GM21515 (cell line): ENCODE results near the gene RNF148.

Experiments used
- ATAC-seq: cut with Tn5 transposase; IDR thresholded peaks from one replicate; pipeline ENCODE4 v1.9.1; 2021; ENCODE audit not compliant: unreplicated experiment

RNF148 gene

DNA sequence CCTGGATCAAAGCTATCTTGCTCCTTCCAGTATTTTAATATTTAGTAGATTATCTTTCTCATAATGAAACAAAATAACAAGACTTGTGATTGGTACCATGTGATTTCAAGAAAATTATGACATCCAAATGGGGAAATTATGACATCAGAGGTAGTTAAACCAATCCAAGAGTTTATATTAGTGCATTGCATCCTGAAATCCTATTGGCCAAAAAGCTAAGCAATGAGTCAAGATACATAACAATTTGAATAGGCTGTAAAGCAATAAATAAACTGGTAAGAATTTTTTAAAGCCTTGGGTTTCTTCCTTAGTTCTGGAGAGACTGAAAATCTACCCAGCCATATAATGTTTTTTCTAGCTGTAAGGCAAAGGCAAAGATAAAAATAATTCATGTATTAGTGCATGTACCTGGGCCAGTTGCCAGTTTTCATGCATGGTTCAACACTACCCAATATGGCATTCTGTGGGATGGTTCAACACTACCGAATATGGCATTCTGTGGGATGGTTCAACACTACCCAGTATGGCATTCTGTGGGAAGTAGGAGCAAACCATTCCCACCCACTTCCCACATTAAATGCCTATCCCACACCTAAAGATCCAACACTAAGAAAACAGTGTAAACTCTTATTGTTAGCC lies at the start of gene RNF148:
TSS of gene RNF148 (minus strand) at position 51 of the 639 bp plus-strand sequence. CDS start 172 bp downstream, outside the sequence.
- no peak for ATAC-seq

DNA sequence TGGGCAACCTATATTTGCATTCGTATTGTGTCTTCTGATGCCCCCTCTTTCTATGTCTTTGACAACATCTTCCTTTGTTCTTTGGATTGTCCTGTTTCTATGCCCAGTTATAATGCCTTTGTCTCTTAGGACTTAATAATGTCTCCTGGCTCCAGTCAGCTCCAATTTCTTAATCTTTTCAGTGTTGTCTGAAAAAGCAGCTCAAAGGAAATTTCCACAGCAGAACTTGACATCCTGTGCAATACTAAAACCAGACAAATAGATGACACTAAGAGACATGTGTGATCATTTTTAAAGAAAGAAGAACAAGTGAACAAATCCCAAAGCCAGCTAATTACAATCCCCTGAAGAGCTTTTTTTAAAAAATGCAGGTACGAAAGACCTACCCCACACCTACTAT lies 47.7 kb upstream of the RNF148 start:
- ATAC-seq: no peak

DNA sequence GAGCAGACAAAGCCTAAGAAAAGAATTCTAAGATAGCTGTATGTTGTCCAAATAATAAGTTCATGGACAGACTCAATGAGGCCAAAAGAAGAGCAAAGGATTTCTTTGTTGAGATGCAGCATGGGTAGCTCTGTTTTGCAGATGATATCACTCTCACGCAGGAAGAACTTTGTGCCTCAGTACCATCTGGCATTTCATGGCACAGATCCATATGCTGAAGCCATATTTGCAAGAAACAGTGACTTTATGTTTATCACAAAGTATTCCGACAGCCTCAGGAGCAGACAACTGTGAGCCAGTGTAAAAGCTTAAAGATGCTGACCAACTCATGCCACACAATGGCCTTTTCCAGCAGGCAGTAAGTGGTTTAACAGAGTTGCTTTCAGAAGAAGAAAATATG lies 45.5 kb upstream of the RNF148 start:
- no peak for ATAC-seq

GRCh38 chr7:122746948-122747347 lies 44.2 kb upstream of the RNF148 start:
- ATAC-seq: no peak

- ATAC-seq: no peak
These were observed 40.5 kb upstream of the RNF148 start for GRCh38 chr7:122743211-122743610.

GRCh38 chr7:122738947-122739346 lies 36.2 kb upstream of the RNF148 start:
- ATAC-seq: no peak

- ATAC-seq: no peak
These were observed 33.5 kb upstream of the RNF148 start for GRCh38 chr7:122736183-122736582.

DNA sequence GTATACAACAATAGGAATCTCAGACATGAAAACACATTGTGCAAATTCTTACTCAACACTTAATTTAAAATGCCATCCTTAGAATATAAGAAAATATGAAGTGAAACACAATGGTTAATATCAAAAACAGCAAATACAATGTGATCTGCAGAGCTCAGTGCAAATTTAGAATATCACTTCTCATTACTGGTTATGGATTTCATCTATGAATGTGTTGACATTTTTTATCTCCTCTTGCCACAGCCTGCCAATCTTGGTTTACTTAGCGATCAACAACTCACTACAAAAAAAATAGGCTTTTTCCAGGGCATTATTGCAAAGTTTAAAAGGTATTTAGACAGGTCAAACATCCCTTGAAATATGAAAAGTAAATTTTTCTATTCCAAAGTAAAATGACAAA lies 25.0 kb upstream of the RNF148 start:
- no peak for ATAC-seq

GRCh38 chr7:122727354-122727753 lies 24.6 kb upstream of the RNF148 start:
- ATAC-seq: no peak

GRCh38 chr7:122726881-122727280 lies 24.2 kb upstream of the RNF148 start:
- no peak for ATAC-seq

DNA sequence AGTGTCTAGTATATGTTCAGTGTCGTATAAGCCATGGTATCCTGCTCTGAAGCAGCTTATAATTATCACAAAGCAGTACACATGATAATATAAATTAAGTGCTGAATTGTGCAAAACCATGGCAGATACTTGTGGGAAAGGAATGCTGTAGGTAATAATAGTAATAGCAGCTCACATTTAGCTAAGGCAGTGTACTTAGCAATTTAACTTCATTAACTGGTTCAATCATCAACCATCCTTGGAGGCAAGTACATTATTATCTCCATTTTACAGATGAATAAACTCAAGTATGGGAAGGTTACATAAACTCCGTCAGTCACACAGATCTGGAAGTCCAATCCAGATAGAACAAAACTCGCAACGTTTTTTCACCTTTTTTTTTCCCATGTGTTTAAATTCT lies 21.6 kb upstream of the RNF148 start:
- ATAC-seq: no peak

DNA sequence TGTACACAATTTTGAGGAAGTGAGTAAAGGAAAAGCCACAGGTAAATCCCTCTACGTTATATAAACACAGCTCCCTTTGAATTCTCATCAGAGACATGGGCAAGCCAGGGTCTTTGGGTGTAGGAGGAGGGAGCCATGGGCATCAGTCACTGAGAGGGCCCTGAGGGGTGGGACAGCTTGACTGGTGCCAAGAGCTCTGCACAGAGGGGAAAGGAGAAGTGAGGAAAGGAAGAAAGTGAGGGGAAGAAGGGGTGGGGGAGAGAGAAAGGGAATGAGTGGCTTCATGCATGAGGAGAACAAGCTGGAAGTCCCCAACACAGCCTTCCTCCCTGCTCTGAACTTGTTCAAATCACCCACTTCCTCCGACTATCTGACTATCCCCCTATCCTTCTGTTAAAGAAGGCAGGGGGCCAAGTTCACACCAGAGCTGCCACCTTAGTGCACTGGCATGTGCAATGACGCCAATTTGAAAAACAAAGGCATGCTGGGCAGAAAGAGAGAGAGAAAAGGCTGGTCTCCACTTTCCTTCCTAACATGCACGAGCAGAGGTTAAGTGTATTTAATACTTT lies 16.4 kb upstream of the RNF148 start:
- ATAC-seq: no peak

DNA sequence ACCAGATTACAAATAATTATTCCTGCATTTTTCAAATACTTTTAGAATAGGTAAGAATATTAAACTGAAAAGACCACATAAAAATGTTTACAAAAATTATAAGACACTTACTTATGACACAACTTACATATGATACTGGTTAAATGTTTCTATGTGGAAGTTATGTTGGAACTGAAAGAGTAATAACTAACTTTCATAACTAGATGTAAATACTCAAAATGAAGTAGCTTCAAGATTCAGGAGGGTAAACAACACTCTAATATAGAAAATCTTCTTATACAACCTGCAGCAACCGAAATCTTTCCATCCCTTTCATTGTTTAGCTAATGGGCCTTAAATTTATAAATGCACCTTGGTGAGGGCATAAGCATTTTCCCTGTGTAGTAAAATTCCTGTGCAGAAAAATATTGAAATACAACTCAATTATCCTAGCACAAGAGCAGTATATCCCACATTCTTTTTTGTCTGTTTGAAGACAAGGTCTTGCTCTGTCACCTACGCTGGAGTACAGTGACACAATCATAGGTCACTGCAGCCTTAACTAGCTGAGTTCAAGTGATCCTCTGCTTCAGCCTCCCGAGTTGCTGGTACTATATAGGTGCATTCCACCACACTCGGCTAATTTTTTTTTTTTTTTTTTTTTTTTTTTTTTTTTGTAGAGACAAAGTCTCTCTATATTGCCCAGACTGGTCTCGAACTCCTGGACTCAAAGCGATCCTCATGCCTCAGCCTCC lies 14.8 kb upstream of the RNF148 start:
- no peak for ATAC-seq

GRCh38 chr7:122715183-122715582 lies 12.5 kb upstream of the RNF148 start:
- no peak for ATAC-seq

- no peak for ATAC-seq
These were observed 8.2 kb upstream of the RNF148 start for GRCh38 chr7:122710916-122711315.

DNA sequence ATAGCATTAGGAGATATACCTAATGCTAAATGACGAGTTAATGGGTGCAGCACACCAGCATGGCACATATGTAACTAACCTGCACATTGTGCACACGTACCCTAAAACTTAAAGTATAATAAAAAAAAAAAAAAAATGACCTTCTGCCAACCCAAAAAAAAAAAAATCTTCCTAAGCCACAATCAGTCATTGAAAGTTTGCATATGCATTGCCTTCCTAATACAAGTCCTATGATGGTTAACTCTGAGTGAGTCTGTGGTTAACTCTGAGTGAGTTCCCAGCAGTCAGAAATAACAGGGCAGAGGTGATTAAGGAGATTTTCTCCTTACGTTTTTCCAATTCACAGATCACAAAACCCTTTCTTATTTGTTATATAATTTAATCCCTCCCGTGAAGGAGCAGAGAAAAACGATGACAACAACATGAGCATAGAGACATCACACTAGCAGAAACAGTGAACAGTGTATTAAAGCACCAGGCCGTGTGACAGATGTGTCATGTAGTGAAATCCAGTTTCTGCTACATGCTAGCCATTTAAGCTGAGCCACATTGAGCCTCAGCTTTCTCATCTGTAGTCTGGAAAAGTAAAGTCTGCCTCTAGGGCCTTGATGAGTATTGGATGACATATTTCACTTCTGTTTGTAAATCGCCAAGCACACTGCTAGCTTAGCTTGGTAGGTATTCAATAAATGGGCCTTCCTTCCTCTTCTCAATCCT lies 7.4 kb upstream of the RNF148 start:
- no peak for ATAC-seq

GRCh38 chr7:122706836-122707235 lies 4.1 kb upstream of the RNF148 start:
- ATAC-seq: no peak

GRCh38 chr7:122699017-122699416 lies 3.7 kb downstream of the RNF148 start, which contains the start of gene RNF133:
TSS of gene RNF133 (minus strand) at chr7:122699117. CDS start at chr7:122698918, 199 bp downstream.
- no peak for ATAC-seq

DNA sequence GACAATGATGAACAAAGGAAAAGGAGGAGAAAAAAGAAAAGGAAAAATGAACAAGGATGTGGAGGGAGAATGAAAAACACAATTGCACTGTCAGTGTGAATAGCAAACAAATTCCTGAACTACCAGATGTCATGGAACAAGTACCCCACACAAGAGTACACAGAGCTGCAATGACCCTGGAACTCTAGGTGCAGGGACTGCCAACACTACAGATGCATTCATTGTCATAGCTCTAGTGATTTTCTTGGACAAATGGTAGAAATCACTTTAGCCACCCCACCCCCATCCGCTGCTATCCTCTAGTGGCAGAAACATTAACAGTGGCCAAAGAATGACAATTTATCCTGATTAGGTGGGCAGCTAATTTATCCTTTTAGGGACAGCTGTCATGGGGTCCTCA lies 6.9 kb downstream of the RNF148 start:
- ATAC-seq: no peak

DNA sequence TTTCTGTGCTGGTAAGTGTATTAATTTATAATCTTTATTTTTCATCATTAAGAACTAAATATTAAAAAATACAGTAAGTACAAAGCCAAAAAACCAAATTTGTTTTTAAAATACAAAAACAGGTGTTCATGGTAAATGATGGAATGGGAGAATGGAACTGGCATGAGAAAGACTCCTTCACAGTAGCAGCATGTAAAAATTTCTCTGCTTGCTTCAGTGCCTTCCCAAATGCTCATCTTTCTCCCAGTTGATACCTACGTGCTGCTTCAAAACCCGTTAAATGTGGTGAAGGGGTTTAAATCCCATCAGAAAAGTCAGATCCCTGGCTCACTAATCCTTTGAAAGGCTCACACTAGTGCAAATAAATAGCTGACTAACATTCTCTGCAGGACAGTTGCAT lies 8.0 kb downstream of the RNF148 start:
- no peak for ATAC-seq

- ATAC-seq: no peak
These were observed 9.9 kb downstream of the RNF148 start for GRCh38 chr7:122692769-122693309.
